Measurements from ENCODE around the gene TMBIM1. TPM values are rescaled to one million over a fixed set of nuclear protein-coding genes. Genes with fewer than 3 reads are reported as not detected.
A peak's percentile ranks its signal among the peaks of the same experiment; 100 is the strongest.

The TMBIM1 gene
- total RNA-seq, 1 donor from 2014 or later = 656 TPM

- Histone ChIP-seq H3K27me3 (ENCODE audit: control insufficient read depth, insufficient read depth, low read length) (no peaks in the 10 kb centered on the region), H3K36me3 (ENCODE audit: control insufficient read depth, insufficient read depth, low read length) (no peaks in the 10 kb centered on the region), H3K4me3 (ENCODE audit: low read depth, low read length) (no peak overlapping the region)
- FAIRE-seq (no peak), DNase-seq (ENCODE audit: low read depth) (no peak)
- no peak for TF ChIP-seq CTCF (IDR thresholded peaks at IDR 0.05; ENCODE audit: insufficient read depth, low read length, severe bottlenecking)
Observed at GRCh38 chr2:218293715-218294429, 1.6 kb upstream of the TMBIM1 start.

- H3K4me3 ChIP-seq (ENCODE audit: low read depth, low read length) = peak overlapping the region; percentile 92
- no peaks in the 10 kb centered on the region for H3K27me3 ChIP-seq (ENCODE audit: control insufficient read depth, insufficient read depth, low read length)
- FAIRE-seq (no peak), DNase-seq (ENCODE audit: low read depth) (no peak)
- no peak for TF ChIP-seq CTCF (IDR thresholded peaks at IDR 0.05; ENCODE audit: insufficient read depth, low read length, severe bottlenecking)
- H3K36me3 ChIP-seq (ENCODE audit: control insufficient read depth, insufficient read depth, low read length) = no peaks in the 10 kb centered on the region
Observed at GRCh38 chr2:218291318-218292047, 820 bp downstream of the TMBIM1 start.

DNA sequence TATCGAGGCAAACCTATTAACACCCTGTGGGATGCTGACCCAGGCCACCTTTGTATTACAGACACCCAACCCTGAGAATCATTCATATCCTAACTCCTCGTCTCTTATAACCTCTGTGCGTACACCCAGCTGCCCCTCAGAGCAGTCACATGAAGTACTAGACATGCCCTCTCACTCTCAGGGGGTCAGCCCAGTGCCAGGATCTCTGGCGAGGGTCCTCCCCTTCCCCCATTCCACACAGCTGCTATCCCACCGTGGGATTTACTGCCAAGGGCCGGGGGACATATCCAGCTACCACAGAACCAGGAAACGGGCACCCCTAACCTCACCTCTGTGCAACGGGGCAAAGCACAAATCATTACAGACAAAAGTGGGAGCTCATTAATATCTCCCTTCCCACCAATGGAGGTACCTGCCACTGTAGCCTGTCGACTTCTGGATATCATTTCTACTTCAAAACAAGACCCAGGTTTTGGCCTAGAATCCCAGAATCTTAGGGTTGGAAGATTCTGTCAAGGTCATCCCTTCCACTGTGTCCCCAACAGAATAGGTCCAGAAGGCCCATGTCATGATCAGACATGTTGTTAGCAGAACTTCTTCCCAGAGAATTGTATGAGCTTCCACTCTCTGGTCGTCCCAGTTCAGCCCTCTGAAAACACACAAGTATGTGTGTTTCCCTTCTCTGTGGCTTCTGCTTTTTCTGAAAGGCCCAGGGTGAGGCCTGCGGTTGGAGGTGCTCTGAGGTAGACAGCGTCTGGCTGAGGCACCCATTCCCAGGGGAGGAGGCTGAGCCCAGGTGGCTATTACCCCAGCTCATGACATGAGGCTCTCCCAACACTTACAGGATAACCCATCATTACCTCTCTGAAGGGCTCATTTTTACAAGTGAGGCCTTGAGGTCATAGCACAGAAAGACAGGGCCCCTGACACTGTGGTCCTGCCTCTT is 1.7 kb downstream of the TMBIM1 start:
- Histone ChIP-seq H3K36me3 (ENCODE audit: control insufficient read depth, insufficient read depth, low read length) (peaks cover 1% of the 10 kb centered on the region), H3K4me3 (ENCODE audit: low read depth, low read length) (peak overlapping the region; percentile 92), H3K27me3 (ENCODE audit: control insufficient read depth, insufficient read depth, low read length) (no peaks in the 10 kb centered on the region)
- DNase-seq (ENCODE audit: low read depth) (no peak), FAIRE-seq (no peak)
- no peak for TF ChIP-seq CTCF (IDR thresholded peaks at IDR 0.05; ENCODE audit: insufficient read depth, low read length, severe bottlenecking)

DNA sequence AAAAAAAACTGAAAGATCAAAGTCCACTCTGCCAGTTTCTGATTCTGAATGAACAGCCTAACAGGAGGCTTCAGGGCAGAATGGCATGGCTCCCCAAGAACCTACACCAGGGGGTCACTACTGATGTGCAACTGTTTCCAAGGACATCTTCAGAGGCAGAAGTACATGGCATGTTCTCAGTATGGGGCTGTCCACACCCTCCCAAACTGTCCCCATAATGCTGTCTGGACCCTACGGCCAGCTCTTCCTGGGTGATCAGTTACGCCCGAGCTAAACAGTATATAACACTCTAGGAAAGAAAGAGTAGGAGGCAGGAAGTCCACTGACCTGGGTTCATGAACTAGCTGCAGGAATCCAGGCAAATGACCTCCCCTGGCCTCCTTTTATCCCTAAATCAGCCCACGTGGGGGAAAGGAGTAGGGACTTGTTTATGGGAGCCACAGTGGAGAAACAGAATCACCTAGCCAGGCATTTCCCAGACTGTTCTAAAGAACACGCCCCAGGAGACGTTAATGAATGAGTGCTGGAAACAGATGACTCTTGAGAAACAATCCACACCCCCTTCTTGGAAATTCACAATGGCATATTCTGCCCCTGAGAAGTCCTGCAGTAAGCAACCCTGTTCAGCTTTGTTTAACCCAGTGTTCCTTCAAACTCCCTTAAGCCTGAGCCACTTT is 2.5 kb downstream of the TMBIM1 start:
- no peak for FAIRE-seq
- peak overlapping the region; percentile 92 for H3K4me3 ChIP-seq (ENCODE audit: low read depth, low read length)

More for the DNA sequence above, 2.5 kb downstream of the TMBIM1 start:
- no peak for TF ChIP-seq CTCF (IDR thresholded peaks at IDR 0.05; ENCODE audit: insufficient read depth, low read length, severe bottlenecking)
- peaks cover 3% of the 10 kb centered on the region for H3K36me3 ChIP-seq (ENCODE audit: control insufficient read depth, insufficient read depth, low read length)
- peak; percentile 82 for DNase-seq (ENCODE audit: low read depth)
- H3K27me3 ChIP-seq (ENCODE audit: control insufficient read depth, insufficient read depth, low read length) = no peaks in the 10 kb centered on the region
